ENCODE data around the gene LACRT.

The LACRT gene

DNA sequence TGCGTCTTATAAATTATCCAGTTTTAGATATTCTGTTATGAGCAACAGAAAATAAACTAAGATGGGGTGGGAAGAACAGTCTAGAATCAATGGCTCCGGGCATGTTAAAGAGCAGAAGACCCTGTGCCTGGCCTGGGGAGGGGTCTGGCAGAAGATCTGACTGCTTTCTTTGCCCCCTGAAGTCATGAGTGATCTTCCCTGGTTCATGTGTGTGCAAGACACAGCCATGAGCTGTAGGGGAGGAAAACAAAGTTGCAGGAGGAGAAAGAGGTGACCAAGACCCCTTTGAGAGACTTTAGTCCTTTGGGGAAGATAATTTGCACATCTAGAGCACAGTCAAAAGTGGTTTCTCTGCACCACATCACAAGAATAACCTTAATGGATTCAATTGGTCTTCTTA lies 4.8 kb downstream of the LACRT start:
- CTCF ChIA-PET, result no interaction called here
- POLR2A ChIA-PET, result no interaction called here
- no peak for DNase-seq (ENCODE audit: extremely low spot score)

DNA sequence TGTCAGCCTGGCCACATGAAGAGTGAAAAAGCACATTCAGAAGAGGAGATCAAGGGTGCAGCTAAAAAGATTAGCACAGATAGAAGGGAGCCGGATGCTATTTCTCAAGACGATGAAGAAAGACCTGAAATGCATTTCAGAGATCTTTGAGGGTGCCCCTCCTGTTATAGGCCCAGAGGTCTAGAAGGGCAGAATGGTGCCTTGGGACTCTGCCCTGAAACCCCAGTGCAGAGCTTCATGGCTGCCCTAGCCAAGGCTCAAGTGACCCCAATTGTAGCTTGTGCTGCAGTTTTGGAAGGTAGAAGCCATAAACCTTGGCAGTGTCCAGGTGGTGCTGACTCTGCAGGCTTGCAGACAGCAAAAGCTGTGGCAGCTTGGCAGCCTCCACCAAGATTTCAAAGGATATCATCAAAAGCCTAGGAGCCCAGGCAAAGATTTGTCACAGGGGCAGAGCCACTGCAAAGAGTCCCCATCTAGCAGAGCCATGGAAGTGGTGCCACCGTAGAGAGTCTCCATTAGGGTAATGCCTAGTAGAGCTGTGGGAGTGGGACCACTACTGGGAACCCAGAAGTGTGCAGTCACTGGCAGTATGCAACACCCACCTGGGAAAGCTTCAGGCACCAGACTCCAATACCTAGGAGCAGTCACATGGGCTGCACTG lies 6.4 kb downstream of the LACRT start:
- TF ChIP-seq SUZ12 (IDR thresholded peaks at IDR 0.05), result no peak
- no peak for DNase-seq (ENCODE audit: extremely low spot score)
- POLR2A ChIA-PET, result no interaction called here
- CTCF ChIA-PET, result no interaction called here

More for the DNA sequence above, 4.8 kb downstream of the LACRT start:
- TF ChIP-seq NFRKB (IDR thresholded peaks at IDR 0.05), result no peak
- TF ChIP-seq FOXM1 (IDR thresholded peaks at IDR 0.05; ENCODE audit: borderline replicate concordance), result no peak
- no peak for TF ChIP-seq HDGF (IDR thresholded peaks at IDR 0.05; ENCODE audit: borderline replicate concordance)
- no peak for TF ChIP-seq LEF1 (IDR thresholded peaks at IDR 0.05; ENCODE audit: borderline replicate concordance)
- no peak for TF ChIP-seq FOXK2 (IDR thresholded peaks at IDR 0.05)
- TF ChIP-seq SP1 (IDR thresholded peaks at IDR 0.05), result no peak
- no peak for TF ChIP-seq TARDBP (IDR thresholded peaks at IDR 0.05)
- TF ChIP-seq, protein P1, sequence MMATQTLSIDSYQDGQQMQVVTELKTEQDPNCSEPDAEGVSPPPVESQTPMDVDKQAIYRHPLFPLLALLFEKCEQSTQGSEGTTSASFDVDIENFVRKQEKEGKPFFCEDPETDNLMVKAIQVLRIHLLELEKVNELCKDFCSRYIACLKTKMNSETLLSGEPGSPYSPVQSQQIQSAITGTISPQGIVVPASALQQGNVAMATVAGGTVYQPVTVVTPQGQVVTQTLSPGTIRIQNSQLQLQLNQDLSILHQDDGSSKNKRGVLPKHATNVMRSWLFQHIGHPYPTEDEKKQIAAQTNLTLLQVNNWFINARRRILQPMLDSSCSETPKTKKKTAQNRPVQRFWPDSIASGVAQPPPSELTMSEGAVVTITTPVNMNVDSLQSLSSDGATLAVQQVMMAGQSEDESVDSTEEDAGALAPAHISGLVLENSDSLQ (IDR thresholded peaks at IDR 0.05), result no peak
- TF ChIP-seq SUZ12 (IDR thresholded peaks at IDR 0.05), result no peak
- TF ChIP-seq FOXA1 (IDR thresholded peaks at IDR 0.05), result no peak
- no peak for TF ChIP-seq ZNF384 (IDR thresholded peaks at IDR 0.05)
- TF ChIP-seq ARNT (IDR thresholded peaks at IDR 0.05), result no peak
- TF ChIP-seq BHLHE40 (IDR thresholded peaks at IDR 0.05; ENCODE audit: borderline replicate concordance), result no peak
- no peak for TF ChIP-seq ELF4 (IDR thresholded peaks at IDR 0.05)
- no peak for TF ChIP-seq L3MBTL2 (conservative IDR thresholded peaks at IDR 0.05)
- no peak for TF ChIP-seq CTBP1 (IDR thresholded peaks at IDR 0.05; ENCODE audit: borderline replicate concordance)

DNA sequence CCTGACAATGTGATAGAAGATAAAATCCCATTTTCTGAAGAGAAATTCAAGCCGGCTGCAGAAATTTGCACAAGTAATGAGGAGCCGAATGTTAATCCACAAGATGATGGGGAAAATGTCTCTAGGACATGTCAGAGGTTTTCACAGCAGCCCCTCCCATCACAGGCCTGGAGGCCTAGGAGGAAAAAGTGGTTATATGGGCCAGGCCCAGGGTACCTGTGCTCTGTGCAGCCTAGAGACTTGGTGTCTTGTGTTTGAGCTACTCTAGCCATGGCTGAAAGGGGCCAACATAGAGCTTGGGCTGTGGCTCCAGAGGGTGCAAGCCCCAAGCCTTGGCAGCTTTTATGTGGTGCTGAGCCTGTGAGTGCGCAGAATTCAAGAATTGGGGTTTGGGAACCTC lies 7.4 kb downstream of the LACRT start:
- DNase-seq (ENCODE audit: extremely low spot score), result no peak
- no peak for TF ChIP-seq BHLHE40 (IDR thresholded peaks at IDR 0.05; ENCODE audit: borderline replicate concordance)
- TF ChIP-seq ELF4 (IDR thresholded peaks at IDR 0.05), result no peak
- TF ChIP-seq LEF1 (IDR thresholded peaks at IDR 0.05; ENCODE audit: borderline replicate concordance), result no peak
- TF ChIP-seq FOXM1 (IDR thresholded peaks at IDR 0.05; ENCODE audit: borderline replicate concordance), result no peak
- no peak for TF ChIP-seq NFRKB (IDR thresholded peaks at IDR 0.05)
- TF ChIP-seq SP1 (IDR thresholded peaks at IDR 0.05), result no peak
- TF ChIP-seq FOXK2 (IDR thresholded peaks at IDR 0.05), result no peak
- no peak for TF ChIP-seq CTBP1 (IDR thresholded peaks at IDR 0.05; ENCODE audit: borderline replicate concordance)
- TF ChIP-seq, protein P1 (IDR thresholded peaks at IDR 0.05), result no peak
- TF ChIP-seq ZNF384 (IDR thresholded peaks at IDR 0.05), result no peak
- no peak for TF ChIP-seq ARNT (IDR thresholded peaks at IDR 0.05)
- TF ChIP-seq SUZ12 (IDR thresholded peaks at IDR 0.05), result no peak
- TF ChIP-seq L3MBTL2 (conservative IDR thresholded peaks at IDR 0.05), result no peak
- ChIA-PET POLR2A (no interaction called here), CTCF (no interaction called here)

DNA sequence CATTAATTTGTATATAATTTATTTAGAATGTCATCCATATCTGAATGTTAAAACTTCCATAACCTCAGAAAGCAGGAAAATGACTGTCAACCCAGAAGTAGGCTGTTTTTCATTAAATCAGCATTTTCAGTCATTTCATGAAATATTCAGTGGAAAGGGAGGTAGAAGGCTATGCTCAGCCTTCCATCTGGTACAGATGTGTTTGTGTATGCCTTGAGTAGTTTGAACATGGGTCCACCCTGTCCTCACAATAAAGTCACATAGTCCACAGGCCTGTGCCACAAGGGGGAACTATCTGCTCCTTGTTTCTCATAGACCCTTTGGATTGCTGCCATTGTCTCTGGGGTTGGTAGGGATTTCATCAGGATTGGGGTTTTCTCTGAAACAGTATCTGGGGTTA lies 9.1 kb downstream of the LACRT start:
- POLR2A ChIA-PET, result no interaction called here

DNA sequence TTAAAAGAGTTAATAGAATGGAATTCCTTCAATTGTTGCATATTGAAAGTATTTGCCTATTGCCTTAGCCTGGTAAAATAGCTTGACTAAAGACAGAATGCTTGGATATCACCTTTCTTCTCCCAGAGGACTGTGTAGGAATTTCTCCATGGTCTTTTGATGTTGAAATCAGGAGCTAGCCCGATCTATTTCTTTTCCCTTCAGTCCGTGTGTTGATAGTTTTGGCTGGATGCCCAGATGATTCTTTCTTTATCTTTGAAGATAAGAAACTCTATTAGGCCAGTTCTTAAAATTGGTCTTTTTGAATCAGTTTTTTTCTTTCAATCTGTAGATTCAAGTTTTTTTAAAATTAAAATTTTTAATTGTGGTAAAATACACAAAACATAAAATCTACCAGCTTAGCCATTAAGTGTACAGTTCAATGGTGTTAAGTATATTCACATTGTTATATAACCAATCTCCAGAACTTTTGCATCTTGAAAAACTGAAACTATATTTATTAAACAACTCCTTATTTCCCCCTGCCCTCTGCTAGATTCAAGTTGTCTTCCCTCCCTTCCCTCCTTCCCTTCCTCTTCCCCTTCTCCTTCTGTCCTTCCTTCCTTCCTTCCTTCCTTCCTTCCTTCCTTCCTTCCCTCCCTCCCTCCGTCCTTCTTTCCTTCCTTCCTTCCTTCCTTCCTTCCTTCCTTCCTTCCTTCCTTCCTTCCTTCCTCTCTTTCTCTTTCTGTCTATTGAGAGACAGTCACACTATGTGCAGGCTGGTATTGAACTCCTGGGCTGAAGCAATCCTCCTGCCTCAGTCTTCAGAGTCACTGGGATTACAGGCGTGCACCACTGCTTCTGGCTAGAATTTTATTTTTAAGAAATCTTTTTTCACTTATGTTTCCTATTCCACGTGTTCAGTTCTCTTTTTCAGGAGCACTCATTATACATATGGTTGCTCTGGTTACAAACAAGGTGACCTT lies 10.1 kb downstream of the LACRT start:
- no peak for TF ChIP-seq CTBP1 (IDR thresholded peaks at IDR 0.05; ENCODE audit: borderline replicate concordance)
- TF ChIP-seq L3MBTL2 (conservative IDR thresholded peaks at IDR 0.05), result no peak
- TF ChIP-seq BHLHE40 (IDR thresholded peaks at IDR 0.05; ENCODE audit: borderline replicate concordance), result no peak
- no peak for DNase-seq (ENCODE audit: extremely low spot score)
- CTCF ChIA-PET, result interaction anchor here (1.1 kb wide), 1 partner anchor 9 kb away, joined by 4 read pairs; no protein-coding TSS in a partner anchor
- POLR2A ChIA-PET, result no interaction called here

More for the DNA sequence above, 9.1 kb downstream of the LACRT start:
- no peak for DNase-seq (ENCODE audit: extremely low spot score)
- CTCF ChIA-PET, result no interaction called here
- TF ChIP-seq, protein P1 (IDR thresholded peaks at IDR 0.05), result no peak
- no peak for TF ChIP-seq ARNT (IDR thresholded peaks at IDR 0.05)
- no peak for TF ChIP-seq NFRKB (IDR thresholded peaks at IDR 0.05)
- TF ChIP-seq SUZ12 (IDR thresholded peaks at IDR 0.05), result no peak
- no peak for TF ChIP-seq LEF1 (IDR thresholded peaks at IDR 0.05; ENCODE audit: borderline replicate concordance)
- no peak for TF ChIP-seq FOXA1 (IDR thresholded peaks at IDR 0.05)
- TF ChIP-seq TARDBP (IDR thresholded peaks at IDR 0.05), result no peak
- TF ChIP-seq SP1 (IDR thresholded peaks at IDR 0.05), result no peak
- TF ChIP-seq FOXK2 (IDR thresholded peaks at IDR 0.05), result no peak
- TF ChIP-seq BHLHE40 (IDR thresholded peaks at IDR 0.05; ENCODE audit: borderline replicate concordance), result no peak
- no peak for TF ChIP-seq FOXM1 (IDR thresholded peaks at IDR 0.05; ENCODE audit: borderline replicate concordance)
